Body of pancreas (tissue), 4 donors: ENCODE results near the gene ZNF536. TPM values are rescaled to one million over a fixed set of nuclear protein-coding genes. Genes with fewer than 3 reads are reported as not detected.

Source experiments
- ATAC-seq: fragments of 150-250 bp; one replicate; pipeline ENCODE4 v1.9.1; 2016
- DNase-seq, 4 donors: peaks; one replicate each; pipeline ENCODE4 v3.0.0-alpha.2; 2019
- H3K27ac ChIP-seq, 4 donors: fragments of 200-600 bp; sonication (generic); 1 replicate in 3 of 4; 2 replicates in 1 of 4; pipeline versions ENCODE4 v1.5.1 to v1.6.1; 2016 to 2019; ENCODE audit warnings: mild to moderate bottlenecking in 1 of 4, mixed read lengths in 1 of 4, moderate library complexity in 1 of 4
- H3K27me3 ChIP-seq, 2 donors: fragments of 200-600 bp; sonication (generic); one replicate each; pipeline ENCODE4 v1.6.0; 2016; ENCODE audit warnings: mild to moderate bottlenecking in 1 of 2
- H3K36me3 ChIP-seq, 2 donors: fragments of 200-600 bp; sonication (generic); replicated peaks in 1 of 2; 2 replicates each; pipeline ENCODE4 v1.5.1; 2016; ENCODE audit warnings: low read depth in 2 of 2; ENCODE audit not compliant: insufficient read depth in 1 of 2
- H3K4me1 ChIP-seq: fragments of 200-600 bp; sonication (generic); one replicate; pipeline ENCODE4 v1.6.0; 2016
- H3K4me3 ChIP-seq, 2 donors: fragments of 200-600 bp; sonication (generic); 1 replicate in 1 of 2; 2 replicates in 1 of 2; pipeline ENCODE4 v1.5.1; 2016 to 2019
- H3K9me3 ChIP-seq, 3 donors: fragments of 200-600 bp; sonication (generic); 1 replicate in 2 of 3; 2 replicates in 1 of 3; pipeline ENCODE4 v1.5.1; 2016
- POLR2A ChIP-seq, 3 donors: fragments of 450-650 bp; IDR thresholded peaks; one replicate each; pipeline ENCODE4 v1.6.1; 2016; ENCODE audit warnings: antibody characterized with exemption in 3 of 3, mild to moderate bottlenecking in 2 of 3
- WGBS, 2 donors: methylation state at CpG; one replicate each; pipeline ENCODE4 v1.1.5; 2017; 5-methylcytosine and 5-hydroxymethylcytosine counted together
- intact Hi-C: fragments of 100-400 bp; cut with DNase I; formaldehyde crosslinking; loops from one replicate; pipeline ENCODE4 v1.15.1; 2023
- total RNA-seq, 2 donors: library from RNA; depleted of rRNA; stranded (reverse); fragments of >200 nt; gene quantifications; one replicate each; pipeline ENCODE4 v1.1.0, GENCODE V29; 2016
- TF ChIP-seq, protein P1 (sequence below), 7 experiments: fragments of 450-650 bp in 4 of 7; fragments of 200-600 bp in 3 of 7; sonication (generic) in 3 of 7; IDR thresholded peaks; one replicate each; pipeline ENCODE4 v1.5.1; 2016 to 2019; ENCODE audit warnings: antibody characterized with exemption in 7 of 7

The ZNF536 gene
- total RNA-seq, 2 donors from 2014 or later, result not detected

DNA sequence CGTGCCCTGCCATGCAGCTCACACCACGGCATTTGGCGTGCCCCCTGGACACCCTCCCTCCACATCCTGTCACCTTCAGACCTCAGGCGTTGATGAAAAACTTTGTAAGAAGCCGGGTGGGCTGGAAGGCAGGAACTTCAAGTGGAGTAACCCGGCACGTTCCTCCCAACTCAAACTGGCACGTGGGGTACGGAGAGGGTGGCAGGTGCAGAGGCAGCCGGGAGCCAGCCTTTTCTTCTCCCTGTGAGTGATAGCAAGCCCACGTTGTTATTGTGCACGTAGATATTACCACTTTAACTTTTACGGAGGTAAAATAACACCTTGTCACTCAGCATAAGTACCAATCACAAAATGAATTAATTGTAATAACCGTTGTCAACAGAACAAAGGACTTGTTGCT, 198.0 kb downstream of the ZNF536 start:
- no peak for DNase-seq
- intact Hi-C loops, result no loop called here
- Histone ChIP-seq H3K4me3 (no peak overlapping the region), H3K36me3 (no peaks in the 10 kb centered on the region), H3K27ac (no peak overlapping the region), H3K9me3 (no peaks in the 10 kb centered on the region), H3K27me3 (no peaks in the 10 kb centered on the region), H3K4me1 (no peaks in the 10 kb centered on the region)
- ATAC-seq, result no peak
- 67 to 78% methylated on average over 14 of the region's 14 CpGs for WGBS, 2 donors
- TF ChIP-seq POLR2A (IDR thresholded peaks at IDR 0.05), result no peak
- TF ChIP-seq, protein P1, sequence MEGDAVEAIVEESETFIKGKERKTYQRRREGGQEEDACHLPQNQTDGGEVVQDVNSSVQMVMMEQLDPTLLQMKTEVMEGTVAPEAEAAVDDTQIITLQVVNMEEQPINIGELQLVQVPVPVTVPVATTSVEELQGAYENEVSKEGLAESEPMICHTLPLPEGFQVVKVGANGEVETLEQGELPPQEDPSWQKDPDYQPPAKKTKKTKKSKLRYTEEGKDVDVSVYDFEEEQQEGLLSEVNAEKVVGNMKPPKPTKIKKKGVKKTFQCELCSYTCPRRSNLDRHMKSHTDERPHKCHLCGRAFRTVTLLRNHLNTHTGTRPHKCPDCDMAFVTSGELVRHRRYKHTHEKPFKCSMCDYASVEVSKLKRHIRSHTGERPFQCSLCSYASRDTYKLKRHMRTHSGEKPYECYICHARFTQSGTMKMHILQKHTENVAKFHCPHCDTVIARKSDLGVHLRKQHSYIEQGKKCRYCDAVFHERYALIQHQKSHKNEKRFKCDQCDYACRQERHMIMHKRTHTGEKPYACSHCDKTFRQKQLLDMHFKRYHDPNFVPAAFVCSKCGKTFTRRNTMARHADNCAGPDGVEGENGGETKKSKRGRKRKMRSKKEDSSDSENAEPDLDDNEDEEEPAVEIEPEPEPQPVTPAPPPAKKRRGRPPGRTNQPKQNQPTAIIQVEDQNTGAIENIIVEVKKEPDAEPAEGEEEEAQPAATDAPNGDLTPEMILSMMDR (IDR thresholded peaks at IDR 0.05), result no peak

DNA sequence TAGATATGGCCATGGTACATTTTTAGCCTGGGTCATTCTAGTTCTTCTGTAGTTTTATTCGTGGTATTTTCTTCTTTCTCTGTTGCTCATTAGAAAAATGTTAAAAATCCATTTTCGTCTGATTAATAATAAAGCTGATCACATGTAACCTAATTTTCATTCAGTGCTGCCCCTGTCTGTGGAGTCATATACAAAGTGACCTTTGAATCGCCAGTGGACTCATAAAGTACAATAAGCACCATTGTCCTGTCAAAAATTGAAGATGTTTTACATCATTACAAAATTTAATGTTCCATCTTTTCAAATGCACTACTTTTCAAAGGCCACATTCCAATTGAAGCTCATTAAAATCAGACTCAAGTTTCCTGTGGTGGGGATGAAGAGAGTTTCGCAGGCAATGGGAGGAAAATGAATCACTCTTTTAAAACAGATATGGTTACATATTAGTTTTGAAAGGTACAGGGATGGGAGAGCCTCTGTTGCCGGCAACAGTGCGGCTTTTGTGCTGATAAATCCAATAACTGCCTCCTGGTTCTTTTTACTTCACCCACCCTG, 205.4 kb downstream of the ZNF536 start:
- ATAC-seq (no peak), DNase-seq (no peak)
- no peak overlapping the region for H3K4me3 ChIP-seq
- TF ChIP-seq POLR2A (IDR thresholded peaks at IDR 0.05), result no peak
- TF ChIP-seq, protein P1 (IDR thresholded peaks at IDR 0.05), result no peak
- 43 to 47% methylated on average over 6 of the region's 6 CpGs for whole genome bisulfite sequencing, 2 donors
- H3K36me3 ChIP-seq, result no peaks in the 10 kb centered on the region
- H3K4me1 ChIP-seq, result no peaks in the 10 kb centered on the region
- H3K27ac ChIP-seq, result no peak overlapping the region
- no peaks in the 10 kb centered on the region for H3K27me3 ChIP-seq
- H3K9me3 ChIP-seq, result no peaks in the 10 kb centered on the region
- intact Hi-C loops, result no loop called here

DNA sequence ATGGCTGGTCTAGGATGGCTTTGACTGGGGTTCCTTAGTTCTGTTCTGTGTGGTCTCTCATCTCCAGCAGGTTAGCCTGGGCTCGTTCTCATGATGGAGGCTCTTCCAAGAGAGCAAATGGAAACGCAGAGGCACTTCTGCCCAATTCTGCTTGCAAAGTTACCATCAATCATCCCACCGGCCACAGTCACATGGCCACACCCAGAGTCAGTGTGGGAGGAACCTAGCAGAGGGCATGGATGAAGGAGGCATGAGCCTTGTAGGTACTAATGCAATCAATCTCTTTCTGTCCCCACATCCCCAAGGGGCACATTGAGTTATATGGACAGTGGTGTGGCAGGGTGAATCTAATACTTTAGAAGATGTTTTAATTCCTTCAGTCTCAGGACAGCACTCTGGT, 207.2 kb downstream of the ZNF536 start:
- H3K27ac ChIP-seq, result no peak overlapping the region
- ATAC-seq, result no peak
- H3K4me1 ChIP-seq, result no peaks in the 10 kb centered on the region
- no peaks in the 10 kb centered on the region for H3K9me3 ChIP-seq
- no peaks in the 10 kb centered on the region for H3K36me3 ChIP-seq
- no peak for TF ChIP-seq POLR2A (IDR thresholded peaks at IDR 0.05)
- TF ChIP-seq, protein P1 (IDR thresholded peaks at IDR 0.05), result no peak
- no peak overlapping the region for H3K4me3 ChIP-seq
- intact Hi-C loops, result no loop called here
- WGBS, 2 donors, result 73 to 89% methylated on average over 3 of the region's 3 CpGs
- H3K27me3 ChIP-seq, result no peaks in the 10 kb centered on the region
- no peak for DNase-seq

DNA sequence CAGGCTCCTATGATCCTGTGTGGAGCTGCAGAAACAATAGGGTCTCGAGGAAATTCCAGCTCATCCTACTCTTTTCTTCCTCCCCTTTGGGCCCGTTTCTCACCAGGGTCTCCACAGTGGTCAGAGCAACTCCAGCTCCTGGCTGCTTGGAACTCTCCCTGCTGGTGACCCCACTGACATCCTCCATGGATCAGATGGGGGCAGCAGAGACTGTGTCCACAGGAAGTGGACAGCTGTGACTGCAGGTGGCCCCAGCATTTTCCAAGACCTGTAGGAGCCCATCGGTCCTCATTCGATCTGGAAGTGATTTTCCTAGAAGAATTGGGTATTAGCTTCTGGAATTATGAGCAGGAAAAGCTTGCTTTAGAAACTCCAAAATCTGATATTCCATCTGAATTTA, 208.5 kb downstream of the ZNF536 start:
- 55 to 56% methylated on average over 4 of the region's 4 CpGs for WGBS, 2 donors
- no peaks in the 10 kb centered on the region for H3K27me3 ChIP-seq
- intact Hi-C loops, result no loop called here
- H3K36me3 ChIP-seq, result no peaks in the 10 kb centered on the region
- H3K9me3 ChIP-seq, result no peaks in the 10 kb centered on the region
- H3K27ac ChIP-seq, result no peak overlapping the region
- H3K4me3 ChIP-seq, result no peak overlapping the region
- TF ChIP-seq POLR2A (IDR thresholded peaks at IDR 0.05), result no peak
- TF ChIP-seq, protein P1 (IDR thresholded peaks at IDR 0.05), result no peak
- H3K4me1 ChIP-seq, result no peaks in the 10 kb centered on the region
- DNase-seq, result no peak
- no peak for ATAC-seq

DNA sequence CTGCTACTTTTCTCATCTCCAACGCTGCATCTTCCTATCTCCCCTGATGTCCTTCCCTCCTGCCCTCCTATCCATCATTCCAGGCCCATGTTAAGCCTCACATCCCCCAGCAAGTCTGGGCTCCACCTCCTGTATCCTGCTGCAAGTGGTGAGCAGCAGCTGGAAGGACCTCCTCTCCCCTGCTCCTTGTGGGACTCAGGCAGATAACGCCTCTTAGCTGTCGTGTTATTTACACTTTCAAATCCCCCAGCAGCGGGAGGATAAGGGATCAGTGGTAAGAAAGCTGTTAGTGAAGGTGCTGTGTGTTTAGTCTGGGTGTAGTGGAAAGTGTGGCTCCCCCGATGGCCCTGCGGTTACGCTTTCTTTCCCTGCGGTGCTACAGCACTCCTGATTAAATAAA, 211.9 kb downstream of the ZNF536 start:
- intact Hi-C loops, result no loop called here
- no peaks in the 10 kb centered on the region for H3K36me3 ChIP-seq
- H3K27me3 ChIP-seq, result no peaks in the 10 kb centered on the region
- no peak overlapping the region for H3K27ac ChIP-seq
- DNase-seq (no peak), ATAC-seq (no peak)
- H3K4me3 ChIP-seq, result no peak overlapping the region
- H3K4me1 ChIP-seq, result no peaks in the 10 kb centered on the region
- no peaks in the 10 kb centered on the region for H3K9me3 ChIP-seq
- WGBS, 2 donors, result 34 to 38% methylated on average over 8 of the region's 8 CpGs
- TF ChIP-seq, protein P1 (IDR thresholded peaks at IDR 0.05), result no peak
- no peak for TF ChIP-seq POLR2A (IDR thresholded peaks at IDR 0.05)
